ENCODE results near the gene NME1. TPM values are rescaled to one million over a fixed set of nuclear protein-coding genes. Genes with fewer than 3 reads are reported as not detected.
A peak's percentile ranks its signal among the peaks of the same experiment; 100 is the strongest.
"Not testable (repeated sequence)": the region's sequence is repeated elsewhere in the genome, so short reads cannot be mapped to it uniquely, and the experiment has no call there.

The NME1 gene
- 100 to 1,000 TPM; 188 to 245 TPM for total RNA-seq

DNA sequence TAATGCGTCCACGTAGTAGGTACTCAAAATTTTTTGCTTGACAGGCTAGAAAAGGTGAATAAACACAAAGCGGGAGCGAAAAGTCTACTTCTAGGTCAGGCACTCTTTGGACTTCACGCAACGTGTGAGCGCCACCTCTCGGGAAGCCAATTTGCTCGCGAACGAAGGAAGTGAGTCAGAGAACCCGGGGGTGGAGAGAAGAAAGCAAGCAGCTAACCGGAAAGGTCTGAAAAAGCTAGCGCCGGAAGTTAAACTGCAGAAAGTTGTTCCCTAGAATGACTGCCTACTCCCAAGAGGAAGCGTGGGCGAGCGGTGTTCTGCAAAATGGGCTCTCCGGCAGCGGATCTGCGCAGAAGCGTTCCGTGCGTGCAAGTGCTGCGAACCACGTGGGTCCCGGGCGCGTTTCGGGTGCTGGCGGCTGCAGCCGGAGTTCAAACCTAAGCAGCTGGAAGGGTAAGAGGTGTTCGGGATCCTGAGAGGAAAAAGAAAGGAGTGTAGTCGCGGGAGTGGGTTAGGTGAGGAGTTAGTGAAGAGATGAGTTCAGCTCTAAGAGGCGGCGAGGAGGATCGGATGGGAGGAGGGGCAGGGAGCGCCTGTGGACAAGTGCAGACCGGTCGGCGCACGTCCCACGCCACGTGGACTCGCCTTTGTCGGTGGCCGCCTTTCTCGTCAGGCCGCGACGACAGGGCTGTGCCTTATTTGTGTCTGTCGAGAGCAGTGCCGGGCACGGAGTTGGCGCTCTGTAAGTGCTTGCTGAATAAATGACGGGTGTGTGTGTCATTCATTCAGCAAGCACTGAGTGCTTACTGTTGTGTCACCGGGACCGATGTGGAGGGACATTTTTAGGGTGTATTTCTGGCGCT, at the start of gene NME1:
Gene NME1, plus strand, starts transcription at position 350 of the 863 bp plus-strand sequence. CDS start 2,096 bp downstream, outside the sequence.
- peak; percentile 95 to 96 for ATAC-seq
- no peaks in the 10 kb centered on the region for H3K4me1 Mint-ChIP-seq (ENCODE audit: low read depth in 2 of 2)
- H3K4me3 Mint-ChIP-seq, result no peak within 1 kb of the TSS
- H3K27ac Mint-ChIP-seq, result no peak within 1 kb of the TSS
- H3K9me3 Mint-ChIP-seq, result no peaks in the 10 kb centered on the region
- DNase-seq (ENCODE audit: low spot score), result peak; percentile 97
- H3K36me3 Mint-ChIP-seq, result peaks cover 11% of the 10 kb centered on the region
- no peaks in the 10 kb centered on the region for H3K27me3 Mint-ChIP-seq

DNA sequence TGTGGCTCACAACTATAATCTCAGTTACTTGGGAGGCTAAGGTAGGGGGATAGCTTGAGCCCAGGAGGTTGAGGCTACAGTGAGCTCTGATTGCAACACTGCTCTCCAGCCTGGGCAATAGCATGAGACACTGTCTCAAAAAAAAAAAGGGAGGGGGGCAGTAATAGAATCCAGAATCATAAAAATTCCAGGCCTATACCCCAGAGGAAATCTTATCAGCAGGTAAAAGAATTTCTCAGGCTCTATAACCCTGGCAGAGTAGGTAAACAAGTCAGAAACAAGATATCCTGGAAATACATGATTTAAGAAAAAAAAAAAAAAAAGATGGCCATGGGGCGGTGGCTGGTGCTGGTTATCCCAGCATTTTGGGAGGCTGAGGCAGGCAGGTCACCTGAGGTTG, 45.6 kb upstream of the NME1 start:
- Mint-ChIP-seq H3K27me3 (no peaks in the 10 kb centered on the region), H3K4me1 (ENCODE audit: low read depth in 2 of 2) (peaks cover 11 to 14% of the 10 kb centered on the region in 2 donors), H3K9me3 (no peaks in the 10 kb centered on the region), H3K27ac (no peak overlapping the region), H3K36me3 (no peaks in the 10 kb centered on the region), H3K4me3 (no peak overlapping the region)
- no peak for DNase-seq (ENCODE audit: low spot score)
- ATAC-seq, result no peak

- not testable (repeated sequence) for H3K4me1 Mint-ChIP-seq (ENCODE audit: low read depth in 2 of 2); H3K4me3 Mint-ChIP-seq; H3K27ac Mint-ChIP-seq; H3K9me3 Mint-ChIP-seq; DNase-seq (ENCODE audit: low spot score); H3K36me3 Mint-ChIP-seq; H3K27me3 Mint-ChIP-seq
- peak in 1 of 2 donors; percentile 62 for ATAC-seq
These were observed 40.8 kb upstream of the NME1 start for GRCh38 chr17:51112303-51113222.

GRCh38 chr17:51115179-51115578, 38.2 kb upstream of the NME1 start:
- Mint-ChIP-seq H3K4me1 (ENCODE audit: low read depth in 2 of 2) (peaks cover 13 to 24% of the 10 kb centered on the region in 2 donors), H3K27ac (peak overlapping the region in 1 of 2 donors; percentile 44)

DNA sequence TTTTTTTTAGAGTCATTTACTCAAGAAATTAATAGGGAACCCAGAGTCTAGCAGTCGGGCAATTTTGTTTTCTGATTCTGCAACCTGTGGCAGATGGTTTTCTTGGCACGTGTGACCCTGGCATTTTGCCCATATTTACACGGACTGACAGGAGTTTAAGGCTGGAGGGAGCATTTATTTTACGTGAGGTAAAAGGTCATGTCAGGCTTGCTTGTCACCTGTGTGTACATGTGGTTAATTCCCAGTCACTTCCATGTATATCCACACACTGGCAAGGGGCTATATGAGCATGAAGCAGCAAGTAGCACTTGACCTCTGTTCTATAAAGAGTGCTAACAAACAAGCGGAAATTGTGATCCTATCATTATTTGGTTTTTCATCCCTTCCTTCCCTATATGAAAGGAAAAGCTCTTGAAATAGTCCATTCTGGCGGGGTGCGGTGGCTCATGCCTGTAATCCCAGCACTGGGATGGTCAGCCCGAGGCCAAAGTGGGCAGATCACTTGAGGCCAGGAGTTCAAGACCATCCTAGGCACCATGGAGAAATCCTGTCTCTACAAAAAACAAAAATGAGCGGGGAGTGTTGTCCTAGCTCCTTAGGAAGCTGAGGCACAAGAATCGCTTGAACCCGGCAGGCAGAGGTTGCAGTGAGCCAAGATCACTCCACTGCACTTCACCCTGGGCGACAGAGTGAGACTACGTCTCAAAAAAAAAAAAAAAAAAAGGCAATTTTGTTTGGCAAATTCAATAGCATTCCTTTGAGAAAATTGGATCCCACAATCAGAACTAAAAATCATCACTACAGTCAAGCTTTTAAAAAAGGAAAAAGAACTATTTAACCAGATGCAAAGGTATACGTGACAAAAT, 34.8 kb upstream of the NME1 start:
- peak overlapping the region; percentile 33 to 98 for H3K27ac Mint-ChIP-seq
- DNase-seq (ENCODE audit: low spot score), result no peak
- H3K4me1 Mint-ChIP-seq (ENCODE audit: low read depth in 2 of 2), result peaks cover 30 to 40% of the 10 kb centered on the region in 2 donors

More at GRCh38 chr17:51115179-51115578, 38.2 kb upstream of the NME1 start:
- no peaks in the 10 kb centered on the region for H3K27me3 Mint-ChIP-seq
- H3K4me3 Mint-ChIP-seq, result no peak overlapping the region
- H3K36me3 Mint-ChIP-seq, result no peaks in the 10 kb centered on the region
- no peak for ATAC-seq
- no peaks in the 10 kb centered on the region for H3K9me3 Mint-ChIP-seq
- DNase-seq (ENCODE audit: low spot score), result no peak

GRCh38 chr17:51119415-51120356, 33.7 kb upstream of the NME1 start:
- no peaks in the 10 kb centered on the region for H3K36me3 Mint-ChIP-seq
- H3K4me3 Mint-ChIP-seq, result peak overlapping the region; percentile 99
- H3K4me1 Mint-ChIP-seq (ENCODE audit: low read depth in 2 of 2), result peaks cover 30 to 40% of the 10 kb centered on the region in 2 donors
- ATAC-seq (peak; percentile 1 to 19), DNase-seq (ENCODE audit: low spot score) (no peak)
- H3K27me3 Mint-ChIP-seq, result no peaks in the 10 kb centered on the region
- H3K27ac Mint-ChIP-seq, result peak overlapping the region; percentile 97 to 98
- H3K9me3 Mint-ChIP-seq, result no peaks in the 10 kb centered on the region

More for the DNA sequence above, 34.8 kb upstream of the NME1 start:
- Mint-ChIP-seq H3K4me3 (peak overlapping the region; percentile 99), H3K36me3 (no peaks in the 10 kb centered on the region), H3K27me3 (no peaks in the 10 kb centered on the region), H3K9me3 (no peaks in the 10 kb centered on the region)
- no peak for ATAC-seq

GRCh38 chr17:51120357-51120738, 33.0 kb upstream of the NME1 start:
- peak; percentile 41 for ATAC-seq
- no peaks in the 10 kb centered on the region for H3K36me3 Mint-ChIP-seq
- peak overlapping the region; percentile 99 for H3K4me3 Mint-ChIP-seq
- peak overlapping the region; percentile 97 to 98 for H3K27ac Mint-ChIP-seq
- DNase-seq (ENCODE audit: low spot score), result peak; percentile 66
- H3K4me1 Mint-ChIP-seq (ENCODE audit: low read depth in 2 of 2), result peaks cover 30 to 40% of the 10 kb centered on the region in 2 donors
- no peaks in the 10 kb centered on the region for H3K27me3 Mint-ChIP-seq
- H3K9me3 Mint-ChIP-seq, result no peaks in the 10 kb centered on the region

- H3K27me3 Mint-ChIP-seq, result no peaks in the 10 kb centered on the region
- H3K9me3 Mint-ChIP-seq, result no peaks in the 10 kb centered on the region
- no peaks in the 10 kb centered on the region for H3K36me3 Mint-ChIP-seq
- peaks cover 30 to 40% of the 10 kb centered on the region in 2 donors for H3K4me1 Mint-ChIP-seq (ENCODE audit: low read depth in 2 of 2)
- peak within 1 kb of the TSS; percentile 97 to 98 for H3K27ac Mint-ChIP-seq
- H3K4me3 Mint-ChIP-seq, result peak within 1 kb of the TSS; percentile 99
- peak; percentile 94 for DNase-seq (ENCODE audit: low spot score)
- ATAC-seq, result peak; percentile 93 to 94
These were observed 32.4 kb upstream of the NME1 start, which contains the start of gene SPAG9 for GRCh38 chr17:51120739-51121619. TSS of gene SPAG9 (minus strand) at chr17:51120868. CDS start at chr17:51120656, 212 bp downstream.

GRCh38 chr17:51121620-51122472, 31.5 kb upstream of the NME1 start:
- DNase-seq (ENCODE audit: low spot score) (peak; percentile 87), ATAC-seq (peak; percentile 47 to 63)
- Mint-ChIP-seq H3K36me3 (no peaks in the 10 kb centered on the region), H3K27me3 (no peaks in the 10 kb centered on the region), H3K4me3 (peak overlapping the region; percentile 99), H3K27ac (peak overlapping the region; percentile 97 to 98), H3K4me1 (ENCODE audit: low read depth in 2 of 2) (peaks cover 26 to 36% of the 10 kb centered on the region in 2 donors), H3K9me3 (no peaks in the 10 kb centered on the region)

DNA sequence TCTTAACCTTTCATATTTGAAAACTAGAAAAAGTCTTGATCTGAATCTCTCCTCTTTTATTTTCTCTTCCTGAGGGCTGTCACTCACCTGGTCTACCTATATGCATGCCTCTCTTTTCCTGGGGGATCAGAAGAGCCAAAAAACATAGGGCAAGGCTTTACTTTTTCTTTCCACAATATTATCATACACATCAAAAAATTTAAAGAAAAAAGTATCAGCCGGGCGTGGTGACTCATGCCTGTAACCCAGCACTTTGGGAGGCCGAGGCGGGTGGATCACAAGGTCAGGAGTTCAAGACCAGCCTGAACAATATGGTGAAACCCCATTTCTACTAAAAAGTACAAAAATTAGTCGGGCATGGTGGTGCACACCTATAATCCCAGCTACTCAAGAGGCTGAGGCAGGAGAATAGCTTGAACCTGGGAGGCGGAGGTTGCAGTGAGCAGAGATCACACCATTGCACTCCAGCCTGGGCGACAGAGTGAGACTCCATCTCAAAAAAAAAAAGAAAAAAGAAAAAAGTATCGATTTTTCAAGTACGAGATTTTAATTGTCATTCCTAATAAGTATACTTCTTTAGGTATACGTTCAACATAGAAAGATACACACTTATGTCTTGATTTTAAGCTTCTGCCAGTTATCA, 30.8 kb upstream of the NME1 start:
- not testable (repeated sequence) for ATAC-seq; H3K27me3 Mint-ChIP-seq; H3K36me3 Mint-ChIP-seq; DNase-seq (ENCODE audit: low spot score); H3K9me3 Mint-ChIP-seq
- Mint-ChIP-seq H3K27ac (peak overlapping the region; percentile 97 to 98), H3K4me1 (ENCODE audit: low read depth in 2 of 2) (peaks cover 25 to 32% of the 10 kb centered on the region in 2 donors), H3K4me3 (peak overlapping the region; percentile 99)

Data from natural killer cell treated with Interleukin-12 subunit alpha and Interleukin-12 subunit beta and Interleukin-15 and Interleukin-18, amount 100 ng/mL, for 72 hours (primary cell).